K562 (cell line): Measurements from ENCODE around the gene TMEM123. TPM values are rescaled to one million over a fixed set of nuclear protein-coding genes. Genes with fewer than 3 reads are reported as not detected.

Experiments used
- ATAC-seq: fragments of 200-7000 bp; cut with Tn5 transposase; 3 replicates; pipeline ENCODE4 v1.9.1; 2020; ENCODE audit warnings: moderate library complexity
- BruUV-seq: library from RNA; stranded (reverse); fragments of 400-500 nt; replicated peaks from 2 replicates; lab custom pipeline; 2021; lab: Mats Ljungman, UMichigan
- CTCF ChIA-PET: fragments of 300-600 bp; formaldehyde crosslinking; extraction: SDS; loops from one replicate; lab custom pipeline; 2021; ENCODE audit warnings: low intra/inter-chr PET ratio; lab: Yijun Ruan, JAX
- POLR2A ChIA-PET: fragments of 300-600, 350-650 bp; sonication (Branson Sonifier 250); formaldehyde crosslinking; extraction: SDS; loops from one replicate; lab custom pipeline; 2021; ENCODE audit warnings: antibody characterized with exemption, inconsistent platforms; lab: Yijun Ruan, JAX
- DNase-seq, 4 experiments: peaks; one replicate each; pipeline versions ENCODE4 v3.0.0 to v3.0.0-alpha.2; 2011 to 2018; ENCODE audit warnings: low spot score in 3 of 4, mixed read lengths in 3 of 4; ENCODE audit errors: extremely low read depth in 1 of 4
- FAIRE-seq: peaks from 2 replicates; lab custom pipeline; 2011; peaks lifted over from hg19 to GRCh38; lab: Jason Lieb, UNC
- H2AFZ ChIP-seq: 2 replicates; pipeline ENCODE4 v1.6.0; 2011; ENCODE audit warnings: low read depth, low read length, control low read depth, inconsistent platforms
- H3K27ac ChIP-seq: fragments of 200-600 bp; 3 replicates; pipeline ENCODE4 v1.8.0; 2011; ENCODE audit warnings: low read depth, mild to moderate bottlenecking, control low read depth, inconsistent platforms, low read length, moderate library complexity, mixed read lengths; ENCODE audit errors: extremely low read depth
- H3K27me3 ChIP-seq, 2 experiments: fragments of 300-600 bp in 1 of 2; 2 replicates in 1 of 2; 3 replicates in 1 of 2; pipeline versions ENCODE4 v1.6.0 to v1.8.0; 2011; ENCODE audit warnings: inconsistent platforms in 2 of 2, low read length in 2 of 2, mild to moderate bottlenecking in 1 of 2, mixed read lengths in 1 of 2, moderate library complexity in 1 of 2; ENCODE audit not compliant: control insufficient read depth in 2 of 2, insufficient read depth in 2 of 2
- H3K36me3 ChIP-seq: fragments of 300-600 bp; 3 replicates; pipeline ENCODE4 v1.8.0; 2011; ENCODE audit warnings: mild to moderate bottlenecking, low read length, inconsistent platforms; ENCODE audit not compliant: control insufficient read depth, insufficient read depth
- H3K4me1 ChIP-seq, 2 experiments: fragments of 200-600 bp in 1 of 2; replicated peaks in 1 of 2; 2 replicates in 1 of 2; 3 replicates in 1 of 2; pipeline versions ENCODE4 v1.5.1 to v1.8.0; 2011; ENCODE audit warnings: inconsistent platforms in 2 of 2, low read length in 2 of 2, mild to moderate bottlenecking in 1 of 2, mixed read lengths in 1 of 2, moderate library complexity in 1 of 2; ENCODE audit not compliant: control insufficient read depth in 2 of 2, insufficient read depth in 2 of 2
- H3K4me2 ChIP-seq: 2 replicates; pipeline ENCODE4 v1.6.1; 2011; ENCODE audit warnings: low read length, control low read depth, inconsistent platforms, mixed read lengths; ENCODE audit not compliant: insufficient read depth
- H3K4me3 ChIP-seq: fragments of 200-600 bp; sonication (generic), shearing (Covaris generic); 2 replicates; pipeline ENCODE4 v1.5.1; 2016; ENCODE audit warnings: control low read depth, inconsistent platforms
- H3K79me2 ChIP-seq: fragments of 200-600 bp; 3 replicates; pipeline ENCODE4 v1.8.0; 2011; ENCODE audit warnings: low read length, inconsistent platforms; ENCODE audit not compliant: control insufficient read depth, insufficient read depth
- H3K9ac ChIP-seq, 2 experiments: 2 replicates each; pipeline versions ENCODE4 v1.6.0 to v1.6.1; 2011; ENCODE audit warnings: low read depth in 2 of 2, low read length in 2 of 2, control low read depth in 1 of 2, inconsistent platforms in 1 of 2, mild to moderate bottlenecking in 1 of 2, mixed read lengths in 1 of 2; ENCODE audit not compliant: insufficient read depth in 1 of 2
- H3K9me1 ChIP-seq: one replicate; pipeline ENCODE4 v1.6.0; 2011; ENCODE audit warnings: inconsistent platforms, mild to moderate bottlenecking, low read length, moderate library complexity; ENCODE audit not compliant: control insufficient read depth, insufficient read depth
- H3K9me3 ChIP-seq: replicated peaks from 2 replicates; pipeline ENCODE4 v1.5.1; 2011; ENCODE audit warnings: low read depth, low read length, inconsistent platforms; ENCODE audit not compliant: control insufficient read depth, insufficient read depth
- H4K20me1 ChIP-seq: replicated peaks from 2 replicates; pipeline ENCODE4 v1.6.1; 2011; ENCODE audit warnings: low read length, inconsistent platforms, mixed read lengths; ENCODE audit not compliant: control insufficient read depth, insufficient read depth
- CEBPB ChIP-seq: fragments of 450-650 bp; IDR thresholded peaks from 2 replicates; pipeline ENCODE4 v1.6.1; 2016; ENCODE audit warnings: missing genetic modification characterization, missing compliant biosample characterization
- CEBPG ChIP-seq, 3 experiments: fragments of 200-800 bp in 1 of 3; sonication (Bioruptor generic) in 1 of 3; sonication (generic) in 1 of 3; formaldehyde crosslinking in 1 of 3; IDR thresholded peaks in 2 of 3; conservative IDR thresholded peaks in 1 of 3; 2 replicates each; pipeline versions ENCODE4 v1.6.1 to v1.8.0; 2016 to 2022; ENCODE audit warnings: missing compliant biosample characterization in 2 of 3, missing genetic modification characterization in 2 of 3, mild to moderate bottlenecking in 1 of 3, missing genetic modification reagents in 1 of 3
- MYC ChIP-seq, 2 experiments: fragments of 250-450 bp in 1 of 2; sonication (Bioruptor Pico) in 1 of 2; IDR thresholded peaks; 2 replicates each; pipeline versions ENCODE4 v1.5.1 to v1.6.1; 2012 to 2021; ENCODE audit warnings: low read depth in 2 of 2, borderline replicate concordance in 1 of 2, improper control_type of control experiment in 1 of 2, low read length in 1 of 2, mild to moderate bottlenecking in 1 of 2, moderate library complexity in 1 of 2
- SAFB2 ChIP-seq: fragments of 200-400 bp; formaldehyde crosslinking; IDR thresholded peaks from 2 replicates; pipeline ENCODE4 v1.6.1; 2018; ENCODE audit warnings: borderline replicate concordance, low read length, low read depth, moderate library complexity; ENCODE audit not compliant: severe bottlenecking
- WGBS: fragments of 100-300 bp; shearing (Covaris generic); methylation state at CpG from one replicate; pipeline ENCODE4 v1.1.6; 2016; ENCODE audit warnings: low coverage, mixed read lengths; ENCODE audit not compliant: insufficient coverage; ENCODE audit errors: missing lambda C conversion rate; 5-methylcytosine and 5-hydroxymethylcytosine counted together
- in situ Hi-C: fragments of 300-500 bp; cut with MboI; formaldehyde crosslinking; loops from 4 replicates; pipeline ENCODE4 v1.15.0; 2018; ENCODE audit warnings: inconsistent platforms, mixed read lengths
- intact Hi-C: fragments of 100-400 bp; cut with micrococcal nuclease; formaldehyde crosslinking; loops from 2 replicates; pipeline ENCODE4 v1.14.2; 2022
- polyA plus RNA-seq, 8 experiments: library from polyadenylated mRNA; depleted of rRNA in 4 of 8; stranded (reverse) in 5 of 8; unstranded in 3 of 8; fragments of >200 nt; fragmentation: Nextera tagmentation in 2 of 8; fragmentation: Illumina TruSeq in 1 of 8; extraction: Ambion mirVana in 2 of 8; extraction: Trizol in 1 of 8; gene quantifications; 2 replicates each; pipeline versions ENCODE4 v1.2.1 to v1.2.3, GENCODE V29; 2011 to 2014; ENCODE audit warnings: inconsistent platforms in 1 of 8, missing spikeins in 1 of 8
- total RNA-seq, 7 experiments: library from RNA; depleted of rRNA in 6 of 7; stranded (reverse); fragments of >200 nt in 6 of 7; fragmentation: Illumina TruSeq in 2 of 7; extraction: Trizol in 2 of 7; gene quantifications; 2 replicates each; pipeline versions ENCODE4 v1.2.1 to v1.2.3, GENCODE V29; 2011 to 2021; ENCODE audit warnings: low replicate concordance in 1 of 7

Gene TMEM123
- total and polyA plus RNA-seq, 9 of the 15 experiments (the other 6 are each of a cell fraction or from before 2014, with no cell fraction given) = 19.8 to 344 (median 82.4) TPM

- DNase-seq (no peak), FAIRE-seq (peak; percentile 55), ATAC-seq (no peak)
- no peaks in the 10 kb centered on the region for H3K9me1 ChIP-seq
- H3K27me3 ChIP-seq = no peaks in the 10 kb centered on the region
- no peaks in the 10 kb centered on the region for H4K20me1 ChIP-seq
- no peaks in the 10 kb centered on the region for H3K4me1 ChIP-seq
- no peak overlapping the region for H3K27ac ChIP-seq
- H3K9me3 ChIP-seq = no peaks in the 10 kb centered on the region
- no peaks in the 10 kb centered on the region for H3K79me2 ChIP-seq
- intact Hi-C loops = no loop called here
- peaks cover 66% of the 10 kb centered on the region for H3K36me3 ChIP-seq
- H3K9ac ChIP-seq = no peak overlapping the region
- no peak overlapping the region for H2AFZ ChIP-seq
- BruUV-seq = TSS peak; percentile 34
- no peak overlapping the region for H3K4me3 ChIP-seq
- ChIA-PET CTCF (no interaction called here), POLR2A (interaction anchor here (0.5 to 0.9 kb wide), 2 partner anchors 55 to 143 kb away, joined by 3 to 4 read pairs; no protein-coding TSS in a partner anchor)
- no peak overlapping the region for H3K4me2 ChIP-seq
- in situ Hi-C loops = loop anchor here (10.0 kb wide), 1 partner anchor 98 kb away; no protein-coding TSS in a partner anchor
- no peak for TF ChIP-seq SAFB2
- no peak for TF ChIP-seq MYC (IDR thresholded peaks at IDR 0.05; ENCODE audit: low read depth, low read length)
- no peak for TF ChIP-seq MYC (CRISPR knock-in tag; IDR thresholded peaks at IDR 0.05; ENCODE audit: borderline replicate concordance, low read depth)
- no peak for TF ChIP-seq CEBPG (CRISPR knock-in tag; IDR thresholded peaks at IDR 0.05)
- 0 out of 4 replicates have a peak, but pooled peaks of 1 of the 2 experiments have one; percentile 40 for TF ChIP-seq CEBPG (tag; conservative IDR thresholded peaks at IDR 0.05 in 1 of 2, IDR thresholded peaks at IDR 0.05 in 1 of 2)
- peak; percentile 23; the same call in 1 of the 2 replicates for TF ChIP-seq CEBPB (tag)
- WGBS = 87% methylated on average over 4 of the region's 4 CpGs
These were observed 55.6 kb downstream of the TMEM123 start for GRCh38 chr11:102396708-102397563.
